ENCODE measurements around the gene APOBEC3A.

- no peak for TF ChIP-seq CTCF (IDR thresholded peaks at IDR 0.05)
- no peak for TF ChIP-seq POLR2A (IDR thresholded peaks at IDR 0.05)
Measured at GRCh38 chr22:38947321-38948140, 9.9 kb upstream of the APOBEC3A start.

All from thyroid gland (tissue), 4 donors.